ENCODE data around the gene SRSF10.
A peak's percentile ranks its signal among the peaks of the same experiment; 100 is the strongest.
"Not testable (repeated sequence)": the region's sequence is repeated elsewhere in the genome, so short reads cannot be mapped to it uniquely, and the experiment has no call there.

Gene SRSF10

GRCh38 chr1:23995431-23995837 lies 15.3 kb upstream of the SRSF10 start:
- no peak for DNase-seq (ENCODE audit: low read depth, low spot score)
- no peak for TF ChIP-seq ZNF274 (IDR thresholded peaks at IDR 0.05; ENCODE audit: low read depth, low read length)
- TF ChIP-seq SUZ12 (IDR thresholded peaks at IDR 0.05; ENCODE audit: extremely low read depth, insufficient read depth, insufficient read length), result no peak
- no peak for TF ChIP-seq YY1 (IDR thresholded peaks at IDR 0.05; ENCODE audit: insufficient read depth, insufficient read length)
- no peaks in the 10 kb centered on the region for H3K4me1 ChIP-seq (ENCODE audit: insufficient read depth, insufficient read length)

GRCh38 chr1:23992011-23992410 lies 11.9 kb upstream of the SRSF10 start:
- not testable (repeated sequence) for H3K4me1 ChIP-seq (ENCODE audit: insufficient read depth, insufficient read length); H3K36me3 ChIP-seq (ENCODE audit: insufficient read depth, insufficient read length, low read length); H3K9ac ChIP-seq (ENCODE audit: insufficient read length, low read depth); H3K4me3 ChIP-seq (ENCODE audit: insufficient read length, low read depth); H3K27me3 ChIP-seq (ENCODE audit: insufficient read depth, insufficient read length); DNase-seq (ENCODE audit: low read depth, low spot score); H3K9me3 ChIP-seq (ENCODE audit: insufficient read depth, low read length)

More at GRCh38 chr1:23995431-23995837, 15.3 kb upstream of the SRSF10 start:
- no peak overlapping the region for H3K4me3 ChIP-seq (ENCODE audit: insufficient read length, low read depth)
- no peaks in the 10 kb centered on the region; the same call in 1 of the 2 replicates for H3K9me3 ChIP-seq (ENCODE audit: insufficient read depth, low read length)
- H3K36me3 ChIP-seq (ENCODE audit: insufficient read depth, insufficient read length, low read length), result no peaks in the 10 kb centered on the region
- H3K9ac ChIP-seq (ENCODE audit: insufficient read length, low read depth), result no peak overlapping the region
- no peaks in the 10 kb centered on the region for H3K27me3 ChIP-seq (ENCODE audit: insufficient read depth, insufficient read length)

GRCh38 chr1:23989263-23989662 lies 9.1 kb upstream of the SRSF10 start:
- Histone ChIP-seq H3K4me1 (ENCODE audit: insufficient read depth, insufficient read length) (no peaks in the 10 kb centered on the region), H3K9ac (ENCODE audit: insufficient read length, low read depth) (no peak overlapping the region), H3K36me3 (ENCODE audit: insufficient read depth, insufficient read length, low read length) (no peaks in the 10 kb centered on the region), H3K9me3 (ENCODE audit: insufficient read depth, low read length) (peaks cover 9% of the 10 kb centered on the region; the same call in 1 of the 2 replicates), H3K27me3 (ENCODE audit: insufficient read depth, insufficient read length) (no peaks in the 10 kb centered on the region), H3K4me3 (ENCODE audit: insufficient read length, low read depth) (no peak overlapping the region)
- DNase-seq (ENCODE audit: low read depth, low spot score), result no peak
- TF ChIP-seq ZNF274 (IDR thresholded peaks at IDR 0.05; ENCODE audit: low read depth, low read length) (no peak), SUZ12 (IDR thresholded peaks at IDR 0.05; ENCODE audit: extremely low read depth, insufficient read depth, insufficient read length) (no peak), YY1 (IDR thresholded peaks at IDR 0.05; ENCODE audit: insufficient read depth, insufficient read length) (no peak)

GRCh38 chr1:23987038-23987437 lies 6.9 kb upstream of the SRSF10 start:
- H3K4me3 ChIP-seq (ENCODE audit: insufficient read length, low read depth); H3K36me3 ChIP-seq (ENCODE audit: insufficient read depth, insufficient read length, low read length); H3K9me3 ChIP-seq (ENCODE audit: insufficient read depth, low read length); H3K27me3 ChIP-seq (ENCODE audit: insufficient read depth, insufficient read length); H3K4me1 ChIP-seq (ENCODE audit: insufficient read depth, insufficient read length); H3K9ac ChIP-seq (ENCODE audit: insufficient read length, low read depth); DNase-seq (ENCODE audit: low read depth, low spot score): not testable (repeated sequence)

GRCh38 chr1:23984417-23985186 lies 4.5 kb upstream of the SRSF10 start:
- no peaks in the 10 kb centered on the region for H3K36me3 ChIP-seq (ENCODE audit: insufficient read depth, insufficient read length, low read length)
- TF ChIP-seq YY1 (IDR thresholded peaks at IDR 0.05; ENCODE audit: insufficient read depth, insufficient read length) (no peak), ZNF274 (IDR thresholded peaks at IDR 0.05; ENCODE audit: low read depth, low read length) (no peak), SUZ12 (IDR thresholded peaks at IDR 0.05; ENCODE audit: extremely low read depth, insufficient read depth, insufficient read length) (no peak)
- H3K4me1 ChIP-seq (ENCODE audit: insufficient read depth, insufficient read length), result no peaks in the 10 kb centered on the region
- H3K4me3 ChIP-seq (ENCODE audit: insufficient read length, low read depth), result no peak overlapping the region
- H3K27me3 ChIP-seq (ENCODE audit: insufficient read depth, insufficient read length), result no peaks in the 10 kb centered on the region
- DNase-seq (ENCODE audit: low read depth, low spot score), result no peak
- H3K9me3 ChIP-seq (ENCODE audit: insufficient read depth, low read length), result peaks cover 16% of the 10 kb centered on the region; the same call in 1 of the 2 replicates
- H3K9ac ChIP-seq (ENCODE audit: insufficient read length, low read depth), result no peak overlapping the region

GRCh38 chr1:23980728-23981070 lies 572 bp upstream of the SRSF10 start:
- H3K4me1 ChIP-seq (ENCODE audit: insufficient read depth, insufficient read length), result no peaks in the 10 kb centered on the region
- peak overlapping the region; percentile 59 for H3K9ac ChIP-seq (ENCODE audit: insufficient read length, low read depth)
- no peaks in the 10 kb centered on the region for H3K27me3 ChIP-seq (ENCODE audit: insufficient read depth, insufficient read length)
- H3K36me3 ChIP-seq (ENCODE audit: insufficient read depth, insufficient read length, low read length), result peaks cover 32% of the 10 kb centered on the region
- no peak for TF ChIP-seq SUZ12 (IDR thresholded peaks at IDR 0.05; ENCODE audit: extremely low read depth, insufficient read depth, insufficient read length)
- TF ChIP-seq YY1 (IDR thresholded peaks at IDR 0.05; ENCODE audit: insufficient read depth, insufficient read length), result no peak
- no peak for TF ChIP-seq ZNF274 (IDR thresholded peaks at IDR 0.05; ENCODE audit: low read depth, low read length)
- no peak for DNase-seq (ENCODE audit: low read depth, low spot score)
- H3K9me3 ChIP-seq (ENCODE audit: insufficient read depth, low read length), result peaks cover 7% of the 10 kb centered on the region; the same call in 1 of the 2 replicates
- peak overlapping the region; percentile 94 for H3K4me3 ChIP-seq (ENCODE audit: insufficient read length, low read depth)

GRCh38 chr1:23979387-23979880 lies 693 bp downstream of the SRSF10 start:
- Histone ChIP-seq H3K9me3 (ENCODE audit: insufficient read depth, low read length) (peaks cover 7% of the 10 kb centered on the region; the same call in 1 of the 2 replicates), H3K9ac (ENCODE audit: insufficient read length, low read depth) (peak overlapping the region; percentile 100), H3K4me3 (ENCODE audit: insufficient read length, low read depth) (peak overlapping the region; percentile 94), H3K4me1 (ENCODE audit: insufficient read depth, insufficient read length) (no peaks in the 10 kb centered on the region), H3K27me3 (ENCODE audit: insufficient read depth, insufficient read length) (no peaks in the 10 kb centered on the region), H3K36me3 (ENCODE audit: insufficient read depth, insufficient read length, low read length) (peaks cover 45% of the 10 kb centered on the region)
- no peak for DNase-seq (ENCODE audit: low read depth, low spot score)
- TF ChIP-seq YY1 (IDR thresholded peaks at IDR 0.05; ENCODE audit: insufficient read depth, insufficient read length), result no peak
- TF ChIP-seq SUZ12 (IDR thresholded peaks at IDR 0.05; ENCODE audit: extremely low read depth, insufficient read depth, insufficient read length), result no peak
- TF ChIP-seq ZNF274 (IDR thresholded peaks at IDR 0.05; ENCODE audit: low read depth, low read length), result no peak
